ENCODE results near the gene SLC9A9. TPM values are rescaled to one million over a fixed set of nuclear protein-coding genes. Genes with fewer than 3 reads are reported as not detected.

The SLC9A9 gene
- total RNA-seq, 2 experiments from 2014 or later, result 13.8 to 16.4 TPM

DNA sequence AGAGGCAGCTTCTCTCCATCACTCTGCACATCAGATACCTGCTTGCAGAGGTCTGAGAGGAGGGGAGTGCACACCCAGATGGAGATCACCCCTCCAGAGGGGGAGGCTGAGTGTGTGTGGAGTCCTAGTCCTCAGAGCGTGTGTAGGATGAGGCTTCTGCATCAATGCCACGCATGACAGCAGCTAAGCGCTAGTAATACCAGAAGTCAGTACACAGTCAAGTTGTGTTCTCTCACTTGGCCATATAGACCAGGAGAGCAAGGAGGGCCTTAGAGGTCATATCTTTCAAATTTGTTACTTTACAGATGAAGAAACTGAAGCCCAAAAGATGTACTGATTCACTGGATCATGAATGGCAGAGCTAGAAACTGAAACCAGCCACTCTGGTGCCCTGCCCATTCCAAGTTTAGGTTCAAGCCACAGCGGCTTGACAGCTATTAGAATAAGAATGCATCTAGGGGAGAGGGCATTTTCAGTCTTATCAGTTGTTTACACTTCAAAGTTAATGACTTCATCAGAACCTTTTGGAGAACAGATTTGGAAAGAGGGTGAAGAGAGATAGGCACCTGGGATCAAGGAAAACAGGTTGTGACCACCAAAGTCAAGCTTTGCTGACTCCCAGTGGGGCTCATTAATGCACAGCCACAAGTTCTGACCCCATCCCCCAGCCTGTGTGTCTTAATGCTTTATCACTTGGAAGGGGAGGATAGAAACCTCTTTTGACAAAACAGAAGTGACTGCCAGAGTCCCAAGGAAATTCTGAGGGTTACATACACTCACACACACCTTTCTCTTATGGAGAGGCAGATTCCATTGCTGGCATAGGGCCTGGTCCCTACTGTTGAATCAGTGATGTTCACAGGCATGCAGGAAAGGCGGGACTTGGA, 418.4 kb downstream of the SLC9A9 start:
- H3K36me3 Mint-ChIP-seq (ENCODE audit: low read depth), result no peaks in the 10 kb centered on the region
- CTCF ChIA-PET, result interaction anchor here (1.0 to 1.1 kb wide), 2 partner anchors 16 to 19 kb away, joined by 3 to 4 read pairs; no protein-coding TSS in a partner anchor

DNA sequence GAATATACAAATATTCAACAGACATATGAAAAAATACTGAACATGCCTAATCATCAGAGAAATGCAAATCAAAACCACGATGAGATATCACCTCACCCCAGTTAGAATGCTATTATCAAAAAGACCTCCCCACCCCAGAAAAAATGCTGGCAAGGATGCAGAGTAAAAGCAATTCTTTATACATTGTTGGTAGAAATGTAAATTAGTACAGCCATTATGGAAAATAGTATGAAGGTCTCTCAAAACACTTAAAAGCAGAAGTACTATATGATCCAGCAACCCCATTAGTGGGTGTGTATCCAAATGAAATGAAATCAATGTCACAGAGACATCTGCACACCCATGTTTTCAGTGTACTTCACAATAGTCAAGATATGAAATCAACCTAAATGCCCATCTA, 420.0 kb downstream of the SLC9A9 start:
- no peak overlapping the region for H3K27ac Mint-ChIP-seq

More for the DNA sequence above, 418.4 kb downstream of the SLC9A9 start:
- no peaks in the 10 kb centered on the region for H3K9me3 Mint-ChIP-seq
- no peaks in the 10 kb centered on the region for H3K27me3 Mint-ChIP-seq
- POLR2A ChIA-PET, result no interaction called here
- no peak overlapping the region for H3K27ac Mint-ChIP-seq
- no peak for DNase-seq
- no peak overlapping the region for H3K4me3 Mint-ChIP-seq
- H3K4me1 Mint-ChIP-seq, result no peaks in the 10 kb centered on the region

DNA sequence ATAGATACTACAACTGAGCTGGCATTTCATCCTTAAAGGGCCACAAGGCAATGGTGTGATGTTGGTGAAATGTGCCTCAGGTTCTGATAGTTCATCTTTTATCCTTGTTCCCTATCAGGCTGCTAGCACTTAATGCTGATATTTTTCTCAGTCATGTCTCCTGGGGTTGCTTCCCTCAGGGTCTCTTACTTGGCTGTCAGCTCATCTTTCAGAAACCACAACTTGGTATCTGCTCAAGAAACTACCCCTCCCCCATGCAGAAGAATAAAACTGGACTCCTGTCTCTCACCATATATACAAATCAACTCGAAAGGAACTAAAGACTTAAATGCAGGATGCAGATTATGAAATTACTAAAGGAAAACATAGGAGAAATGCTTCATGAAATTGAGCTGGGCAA, 420.6 kb downstream of the SLC9A9 start:
- Mint-ChIP-seq H3K27ac (no peak overlapping the region), H3K4me3 (no peak overlapping the region), H3K9me3 (no peaks in the 10 kb centered on the region), H3K27me3 (no peaks in the 10 kb centered on the region), H3K4me1 (peaks cover 15% of the 10 kb centered on the region), H3K36me3 (ENCODE audit: low read depth) (no peaks in the 10 kb centered on the region)
- POLR2A ChIA-PET, result no interaction called here
- DNase-seq, result no peak
- CTCF ChIA-PET, result no interaction called here

More for the DNA sequence above, 420.0 kb downstream of the SLC9A9 start:
- no peaks in the 10 kb centered on the region for H3K27me3 Mint-ChIP-seq
- no peaks in the 10 kb centered on the region for H3K36me3 Mint-ChIP-seq (ENCODE audit: low read depth)
- no peak overlapping the region for H3K4me3 Mint-ChIP-seq
- DNase-seq, result no peak
- H3K9me3 Mint-ChIP-seq, result no peaks in the 10 kb centered on the region
- CTCF ChIA-PET, result no interaction called here
- POLR2A ChIA-PET, result no interaction called here
- H3K4me1 Mint-ChIP-seq, result peaks cover 14% of the 10 kb centered on the region

DNA sequence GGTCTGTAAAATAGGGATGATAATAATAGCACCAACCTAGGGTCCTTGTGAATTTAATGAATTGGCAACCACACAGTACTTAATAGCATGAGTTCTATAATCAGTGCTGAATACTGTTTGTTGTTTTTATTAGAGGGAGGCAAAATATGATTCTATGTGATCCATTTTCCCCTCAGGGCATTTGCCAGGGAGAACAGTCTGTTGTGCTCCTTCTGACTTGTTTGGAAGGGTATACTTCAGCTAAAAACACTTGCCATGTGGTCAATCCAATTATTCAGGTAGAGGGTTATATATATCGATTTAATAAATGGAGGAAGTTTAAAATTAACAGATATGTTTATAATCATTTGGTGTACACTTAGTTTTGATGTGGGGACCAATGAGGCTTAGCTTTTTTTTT, 423.4 kb downstream of the SLC9A9 start:
- Mint-ChIP-seq H3K27ac (no peak overlapping the region), H3K36me3 (ENCODE audit: low read depth) (no peaks in the 10 kb centered on the region), H3K4me3 (no peak overlapping the region), H3K4me1 (peaks cover 15% of the 10 kb centered on the region), H3K27me3 (no peaks in the 10 kb centered on the region), H3K9me3 (no peaks in the 10 kb centered on the region)
- CTCF ChIA-PET, result no interaction called here
- POLR2A ChIA-PET, result no interaction called here
- no peak for DNase-seq

DNA sequence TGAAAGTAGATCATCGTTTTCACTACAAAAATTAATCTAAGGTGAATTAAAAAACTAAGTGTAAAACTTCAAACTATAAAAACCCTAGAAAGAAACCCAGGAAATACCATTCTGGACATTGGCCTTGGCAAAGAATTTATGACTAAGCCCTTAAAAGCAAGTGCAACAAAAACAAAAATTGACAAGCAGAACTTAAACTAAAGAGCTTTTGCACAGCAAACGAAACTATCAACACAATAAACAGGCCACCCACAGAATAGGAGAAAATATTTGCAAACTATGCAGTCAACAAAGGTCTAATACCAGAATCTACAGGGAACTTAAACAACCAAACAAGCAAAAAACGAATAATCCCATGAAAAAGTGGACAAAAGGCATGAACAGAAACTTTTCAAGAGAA, 426.7 kb downstream of the SLC9A9 start:
- no peak for DNase-seq
- H3K4me3 Mint-ChIP-seq, result no peak overlapping the region
- ChIA-PET CTCF (no interaction called here), POLR2A (no interaction called here)
- H3K4me1 Mint-ChIP-seq, result peaks cover 15% of the 10 kb centered on the region
- no peaks in the 10 kb centered on the region for H3K9me3 Mint-ChIP-seq
- peaks cover 2% of the 10 kb centered on the region for H3K36me3 Mint-ChIP-seq (ENCODE audit: low read depth)
- H3K27me3 Mint-ChIP-seq, result no peaks in the 10 kb centered on the region
- no peak overlapping the region for H3K27ac Mint-ChIP-seq

DNA sequence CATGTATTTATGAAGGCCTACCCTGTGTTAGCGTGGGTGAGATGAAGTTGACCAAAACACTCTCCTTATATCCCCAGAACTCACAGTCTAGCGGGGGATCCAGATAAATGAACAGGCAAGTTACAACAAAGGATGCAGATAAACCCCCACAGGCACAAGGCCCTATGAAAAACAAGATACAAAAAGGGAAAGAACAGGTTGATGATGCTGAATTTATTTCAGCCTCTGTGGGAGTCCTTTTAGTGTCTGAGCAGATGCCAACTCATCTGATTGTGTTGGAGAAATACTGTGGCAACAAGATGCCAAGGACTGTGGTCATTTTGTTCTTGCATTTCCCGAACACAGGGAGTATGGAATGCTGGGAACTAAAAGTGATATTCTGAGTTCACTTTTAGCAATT, 428.7 kb downstream of the SLC9A9 start:
- no peak for DNase-seq
- H3K36me3 Mint-ChIP-seq (ENCODE audit: low read depth), result peaks cover 2% of the 10 kb centered on the region
- no peak overlapping the region for H3K4me3 Mint-ChIP-seq
- no peak overlapping the region for H3K27ac Mint-ChIP-seq
- ChIA-PET POLR2A (no interaction called here), CTCF (interaction anchor here (0.6 kb wide), 1 partner anchor 96 kb away, joined by 3 read pairs; no protein-coding TSS in a partner anchor)
- H3K9me3 Mint-ChIP-seq, result peaks cover 6% of the 10 kb centered on the region
- peaks cover 19% of the 10 kb centered on the region for H3K4me1 Mint-ChIP-seq
- no peaks in the 10 kb centered on the region for H3K27me3 Mint-ChIP-seq

DNA sequence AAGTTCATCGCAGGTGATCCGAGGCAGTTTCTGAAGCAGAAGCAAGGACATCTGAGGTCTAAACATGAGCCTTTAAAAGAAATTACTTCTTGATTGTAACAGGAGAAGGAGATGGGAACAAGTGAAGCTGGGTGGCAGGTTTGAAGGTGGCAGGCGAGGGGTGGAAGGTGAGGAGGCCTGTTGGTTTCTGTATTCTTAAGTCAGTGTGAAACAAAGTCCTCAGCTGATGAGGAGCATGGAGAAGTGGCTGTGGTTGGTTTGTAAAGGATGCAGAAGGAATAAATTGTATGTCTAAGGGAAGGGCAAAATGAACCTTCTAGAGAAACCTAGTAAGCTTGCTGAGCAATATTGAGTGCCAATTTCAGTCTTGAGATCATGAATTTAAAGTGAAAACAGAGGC, 429.9 kb downstream of the SLC9A9 start:
- DNase-seq, result no peak
- H3K27ac Mint-ChIP-seq, result no peak overlapping the region
- ChIA-PET CTCF (no interaction called here), POLR2A (no interaction called here)
- no peaks in the 10 kb centered on the region for H3K27me3 Mint-ChIP-seq
- H3K36me3 Mint-ChIP-seq (ENCODE audit: low read depth), result peaks cover 2% of the 10 kb centered on the region
- H3K4me1 Mint-ChIP-seq, result peaks cover 10% of the 10 kb centered on the region
- H3K4me3 Mint-ChIP-seq, result no peak overlapping the region
- peaks cover 6% of the 10 kb centered on the region for H3K9me3 Mint-ChIP-seq

DNA sequence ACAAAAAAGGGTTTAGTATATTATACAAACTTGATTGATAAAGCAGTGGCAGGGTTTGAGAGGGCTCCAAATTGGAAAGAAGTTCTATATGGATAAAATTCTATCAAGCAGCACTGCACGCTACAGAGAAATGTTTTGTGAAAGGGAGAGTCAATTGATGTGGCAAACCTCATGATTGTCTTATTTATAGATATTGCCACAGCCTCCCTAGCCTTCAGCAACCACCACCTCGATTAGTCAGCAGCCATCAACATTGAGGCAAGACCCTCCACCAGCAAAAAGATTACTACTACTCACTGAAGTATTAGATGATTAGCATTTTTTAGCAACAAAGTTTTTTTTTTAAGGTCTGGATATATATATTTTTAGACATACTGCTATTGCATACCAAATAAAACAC, 432.0 kb downstream of the SLC9A9 start:
- Mint-ChIP-seq H3K27me3 (no peaks in the 10 kb centered on the region), H3K36me3 (ENCODE audit: low read depth) (peaks cover 2% of the 10 kb centered on the region), H3K4me1 (peaks cover 8% of the 10 kb centered on the region), H3K9me3 (peaks cover 6% of the 10 kb centered on the region), H3K27ac (no peak overlapping the region), H3K4me3 (no peak overlapping the region)
- ChIA-PET POLR2A (no interaction called here), CTCF (no interaction called here)
- DNase-seq, result no peak

DNA sequence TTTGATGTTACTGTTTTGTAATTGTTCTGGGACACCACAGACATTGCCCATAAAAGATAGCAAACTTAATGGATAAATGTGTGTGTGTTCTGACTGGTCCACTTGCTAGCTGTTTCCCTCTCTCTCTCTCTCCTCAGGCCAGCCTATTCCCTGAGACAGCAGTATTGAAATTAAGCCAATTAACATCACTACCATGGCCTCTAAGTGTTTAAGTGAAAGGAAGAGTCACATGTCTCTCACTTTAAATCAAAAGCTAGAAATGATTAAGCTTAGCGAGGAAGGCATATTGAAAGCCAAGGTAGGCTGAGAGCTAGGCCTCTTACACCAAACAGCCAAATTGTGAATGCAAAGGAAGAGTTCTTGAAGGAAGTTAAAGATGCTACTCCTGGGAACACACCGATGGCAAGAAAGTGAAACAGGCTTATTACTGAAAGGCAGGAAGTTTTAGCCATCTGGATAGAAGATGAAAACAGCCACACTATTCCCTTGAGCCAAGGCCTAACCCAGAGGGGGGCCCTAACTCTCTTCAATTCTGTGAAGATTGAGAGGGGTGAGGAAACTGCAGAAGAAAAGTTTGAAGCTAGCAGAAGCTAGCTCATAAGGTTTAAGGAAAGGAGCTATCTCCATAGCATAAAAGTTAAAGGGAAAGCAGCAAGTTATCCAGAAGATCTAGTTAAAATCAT, 433.6 kb downstream of the SLC9A9 start:
- no peak overlapping the region for H3K4me3 Mint-ChIP-seq
- H3K9me3 Mint-ChIP-seq, result peaks cover 6% of the 10 kb centered on the region
- H3K4me1 Mint-ChIP-seq, result peaks cover 8% of the 10 kb centered on the region
- H3K27me3 Mint-ChIP-seq, result no peaks in the 10 kb centered on the region
- H3K36me3 Mint-ChIP-seq (ENCODE audit: low read depth), result peaks cover 2% of the 10 kb centered on the region
- ChIA-PET CTCF (interaction anchor here (0.5 to 0.6 kb wide), 2 partner anchors 8 to 141 kb away, joined by 3 read pairs; no protein-coding TSS in a partner anchor), POLR2A (no interaction called here)
- no peak overlapping the region for H3K27ac Mint-ChIP-seq
- DNase-seq, result no peak

DNA sequence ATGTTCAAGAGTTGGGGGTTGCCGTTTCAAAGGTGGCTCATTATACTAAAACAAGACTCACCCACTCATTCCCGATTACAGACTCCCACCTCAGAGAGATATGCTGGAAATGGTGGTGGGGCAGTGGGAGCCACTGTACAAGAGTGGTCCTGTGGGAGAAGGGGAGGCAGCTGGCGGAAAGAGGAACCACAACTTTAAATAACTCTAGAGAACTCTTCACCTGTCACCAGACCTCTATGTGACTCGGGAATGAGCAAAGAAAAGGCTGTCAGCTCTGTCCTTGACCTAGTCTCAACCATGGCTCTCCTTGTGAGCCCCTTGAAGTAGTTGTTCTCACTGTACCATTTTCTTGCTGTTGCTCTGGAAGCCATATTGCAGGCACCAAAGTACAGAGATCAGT, 434.9 kb downstream of the SLC9A9 start:
- Mint-ChIP-seq H3K4me1 (peaks cover 8% of the 10 kb centered on the region), H3K27ac (no peak overlapping the region), H3K4me3 (no peak overlapping the region), H3K27me3 (no peaks in the 10 kb centered on the region), H3K9me3 (peaks cover 6% of the 10 kb centered on the region), H3K36me3 (ENCODE audit: low read depth) (peaks cover 2% of the 10 kb centered on the region)
- ChIA-PET CTCF (interaction anchor here (1.3 kb wide), 1 partner anchor 31 kb away, joined by 3 read pairs; no protein-coding TSS in a partner anchor), POLR2A (no interaction called here)
- no peak for DNase-seq

DNA sequence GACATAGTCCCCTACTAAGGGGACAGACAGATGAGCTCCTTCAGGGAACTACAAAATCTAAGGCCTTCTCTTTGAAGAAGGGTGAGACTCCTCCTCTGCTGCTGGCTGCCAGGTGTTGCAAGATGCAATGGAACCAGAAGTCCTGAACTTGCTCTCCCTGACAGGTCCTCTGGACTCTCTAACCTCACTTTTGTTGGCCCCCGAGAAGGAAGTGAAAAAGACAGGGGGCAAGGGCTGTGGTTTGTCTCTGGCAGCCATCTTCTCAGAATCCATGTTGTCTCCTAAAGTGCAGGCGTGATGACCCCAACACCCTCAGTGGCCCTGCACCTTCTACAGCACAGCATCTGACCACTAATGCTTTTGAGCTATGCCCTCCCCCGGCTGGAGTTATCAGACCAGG, 436.2 kb downstream of the SLC9A9 start:
- DNase-seq, result no peak
- Mint-ChIP-seq H3K9me3 (peaks cover 6% of the 10 kb centered on the region), H3K27ac (no peak overlapping the region), H3K36me3 (ENCODE audit: low read depth) (peaks cover 2% of the 10 kb centered on the region), H3K4me3 (no peak overlapping the region), H3K4me1 (peaks cover 8% of the 10 kb centered on the region), H3K27me3 (no peaks in the 10 kb centered on the region)
- ChIA-PET CTCF (interaction anchor here (1.3 kb wide), 1 partner anchor 33 kb away, joined by 3 read pairs; no protein-coding TSS in a partner anchor), POLR2A (no interaction called here)

DNA sequence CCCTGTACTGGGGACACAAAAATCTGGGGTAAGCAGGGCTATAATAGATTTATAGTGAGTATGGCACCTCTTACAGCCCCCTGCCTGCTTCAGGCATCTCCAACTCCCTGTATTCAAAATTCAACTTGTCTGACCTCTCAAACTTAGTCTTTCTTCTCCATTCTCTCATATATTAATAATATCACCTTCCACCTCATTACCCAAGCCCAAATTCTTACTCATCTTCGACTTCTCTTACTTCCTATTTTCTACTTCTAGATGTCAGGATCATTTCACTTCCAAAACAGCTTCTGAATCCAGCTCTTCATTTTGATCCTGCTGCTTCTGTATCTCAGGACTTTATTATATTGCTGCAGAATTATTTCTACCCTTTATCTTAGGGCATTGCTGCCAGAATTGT, 438.0 kb downstream of the SLC9A9 start:
- Mint-ChIP-seq H3K9me3 (no peaks in the 10 kb centered on the region), H3K4me3 (no peak overlapping the region), H3K4me1 (peaks cover 6% of the 10 kb centered on the region), H3K27me3 (no peaks in the 10 kb centered on the region), H3K27ac (no peak overlapping the region), H3K36me3 (ENCODE audit: low read depth) (no peaks in the 10 kb centered on the region)
- DNase-seq, result no peak
- ChIA-PET CTCF (interaction anchor here (1.1 kb wide), 1 partner anchor 19 kb away, joined by 4 read pairs; no protein-coding TSS in a partner anchor), POLR2A (no interaction called here)

DNA sequence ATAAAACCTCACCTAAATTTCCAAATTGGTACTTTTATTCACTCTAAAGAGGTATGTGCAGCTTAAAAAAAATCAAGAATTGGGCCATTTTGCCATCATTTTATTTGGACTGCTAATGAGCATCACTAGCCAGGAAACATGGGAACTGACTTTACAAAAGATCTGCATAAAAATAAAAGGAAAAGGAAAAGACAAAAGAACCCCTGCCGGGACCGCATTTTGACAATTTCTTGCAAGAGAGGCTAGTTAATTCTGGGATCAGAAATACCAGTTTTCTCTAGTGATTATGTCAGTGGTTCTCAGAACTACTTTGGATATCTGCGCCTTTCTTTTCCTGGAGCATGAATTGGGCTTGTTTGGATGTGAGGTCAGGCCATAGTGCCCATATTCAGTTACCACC, 439.5 kb downstream of the SLC9A9 start:
- Mint-ChIP-seq H3K9me3 (no peaks in the 10 kb centered on the region), H3K4me3 (no peak overlapping the region), H3K36me3 (ENCODE audit: low read depth) (no peaks in the 10 kb centered on the region), H3K4me1 (no peaks in the 10 kb centered on the region), H3K27me3 (no peaks in the 10 kb centered on the region), H3K27ac (no peak overlapping the region)
- no peak for DNase-seq
- ChIA-PET POLR2A (no interaction called here), CTCF (no interaction called here)
